HG02981 (cell line): ENCODE measurements around the gene FGF18.
"Not testable (repeated sequence)": the region's sequence is repeated elsewhere in the genome, so short reads cannot be mapped to it uniquely, and the experiment has no call there.

Experiments used
- ATAC-seq: cut with Tn5 transposase; IDR thresholded peaks from one replicate; pipeline ENCODE4 v1.9.1; 2021; ENCODE audit warnings: mild to moderate bottlenecking, moderate library complexity; ENCODE audit not compliant: unreplicated experiment

FGF18 gene

DNA sequence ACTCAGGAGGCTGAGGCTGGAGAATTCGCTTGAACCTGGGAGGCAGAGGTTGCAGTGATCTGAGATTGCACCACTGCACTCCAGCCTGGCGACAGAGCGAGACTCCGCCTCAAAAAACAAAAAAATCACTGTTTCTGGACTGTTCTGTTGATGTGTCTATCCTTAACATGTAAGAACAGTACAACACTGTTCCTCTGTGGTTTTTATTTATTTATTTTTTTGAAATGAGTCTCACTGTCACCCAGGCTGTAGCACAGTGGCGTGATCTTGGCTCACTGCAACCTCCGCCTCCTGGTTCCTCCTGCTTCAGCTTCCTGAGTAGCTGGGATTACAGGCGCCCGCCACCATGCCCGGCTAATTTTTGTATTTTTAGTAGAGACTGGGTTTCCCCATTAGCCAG is 20.8 kb upstream of the FGF18 start:
- ATAC-seq = not testable (repeated sequence)

DNA sequence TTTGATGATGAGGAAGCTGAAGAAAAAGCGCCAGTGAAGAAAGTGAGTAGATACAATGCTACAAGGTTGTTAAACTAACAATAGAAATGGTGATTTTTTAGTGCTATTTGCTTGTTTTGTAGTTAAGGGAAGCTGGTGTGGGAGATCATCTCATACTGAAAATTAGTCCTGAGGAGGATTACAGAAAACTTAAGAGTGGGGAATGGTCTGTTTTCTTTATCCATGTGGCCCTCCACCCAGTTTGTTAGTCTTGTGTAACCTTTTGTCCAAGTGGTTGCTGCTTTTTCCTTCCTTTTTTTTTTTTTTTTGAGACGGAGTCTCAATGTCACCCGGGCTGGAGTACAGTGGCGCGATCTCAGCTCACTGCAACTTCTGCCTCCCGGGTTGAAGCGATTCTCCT is 19.3 kb upstream of the FGF18 start:
- no peak for ATAC-seq

DNA sequence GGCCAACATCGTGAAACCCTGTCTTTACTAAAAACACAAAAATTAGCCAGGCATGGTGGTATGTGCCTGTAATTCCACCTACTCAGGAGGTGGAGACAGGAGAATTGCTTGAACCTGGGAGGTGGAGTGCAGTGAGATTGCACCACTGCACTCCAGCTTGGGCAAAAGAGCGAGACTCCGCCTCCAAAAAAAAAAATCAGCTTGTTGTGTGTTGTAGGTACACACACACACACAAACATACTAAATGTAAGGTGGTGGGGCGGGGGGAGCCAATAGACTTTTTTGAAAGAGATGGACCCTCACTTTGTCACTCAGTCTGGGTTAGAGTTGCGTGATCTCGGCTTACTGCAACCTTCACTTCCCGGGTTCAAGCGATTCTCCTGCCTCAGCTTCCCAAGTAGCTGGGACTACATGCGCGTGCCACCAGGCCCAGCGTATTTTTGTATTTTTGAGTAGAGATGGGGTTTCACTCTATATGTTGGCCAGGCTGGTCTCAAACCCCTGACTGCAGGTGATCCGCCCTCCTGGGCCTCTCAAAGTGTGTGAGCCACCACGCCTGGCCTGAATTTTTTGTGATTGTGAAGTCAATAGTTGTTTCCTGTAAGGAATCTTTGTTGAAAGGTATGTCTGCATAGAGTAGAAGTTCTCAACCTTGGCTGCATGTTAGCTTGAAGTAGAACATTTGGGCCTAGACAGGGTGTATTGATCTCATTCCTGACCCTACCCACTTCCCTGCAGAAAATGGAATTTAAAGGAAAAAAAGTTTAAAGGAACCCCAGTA is 18.1 kb upstream of the FGF18 start:
- ATAC-seq = no peak

DNA sequence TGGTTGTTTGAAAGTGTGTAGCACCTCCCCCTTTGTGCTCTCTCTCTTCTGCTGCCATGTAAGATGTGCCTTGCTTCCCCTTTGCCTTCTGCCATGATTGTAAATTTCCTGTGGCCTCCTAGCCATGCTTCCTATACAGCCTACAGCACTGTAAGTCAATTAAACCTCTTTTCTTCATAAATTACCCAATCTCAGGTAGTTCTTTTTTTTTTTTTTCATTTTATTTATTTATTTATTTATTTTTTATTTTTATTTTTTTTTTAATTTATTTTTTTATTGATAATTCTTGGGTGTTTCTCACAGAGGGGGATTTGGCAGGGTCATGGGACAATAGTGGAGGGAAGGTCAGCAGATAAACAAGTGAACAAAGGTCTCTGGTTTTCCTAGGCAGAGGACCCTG is 16.7 kb upstream of the FGF18 start:
- ATAC-seq = not testable (repeated sequence)

DNA sequence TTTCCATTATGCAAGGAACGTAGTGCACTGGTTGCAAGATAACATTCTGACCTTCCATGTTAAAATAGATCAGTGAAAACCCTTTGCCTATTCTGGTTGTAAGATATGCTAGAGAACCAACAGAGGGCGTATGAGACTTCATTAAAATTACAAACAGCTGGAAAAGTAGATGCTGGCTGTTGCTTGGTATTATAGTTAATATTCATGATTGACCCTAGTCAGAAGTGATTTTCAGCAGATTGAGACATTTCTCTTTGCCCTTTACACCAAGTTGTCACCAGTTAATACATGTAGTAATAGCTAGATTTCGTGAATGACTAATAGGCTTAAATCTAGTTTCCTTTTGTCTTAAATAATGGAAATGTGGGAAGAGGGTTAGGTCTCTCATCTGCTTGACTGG is 13.8 kb upstream of the FGF18 start:
- ATAC-seq = no peak

DNA sequence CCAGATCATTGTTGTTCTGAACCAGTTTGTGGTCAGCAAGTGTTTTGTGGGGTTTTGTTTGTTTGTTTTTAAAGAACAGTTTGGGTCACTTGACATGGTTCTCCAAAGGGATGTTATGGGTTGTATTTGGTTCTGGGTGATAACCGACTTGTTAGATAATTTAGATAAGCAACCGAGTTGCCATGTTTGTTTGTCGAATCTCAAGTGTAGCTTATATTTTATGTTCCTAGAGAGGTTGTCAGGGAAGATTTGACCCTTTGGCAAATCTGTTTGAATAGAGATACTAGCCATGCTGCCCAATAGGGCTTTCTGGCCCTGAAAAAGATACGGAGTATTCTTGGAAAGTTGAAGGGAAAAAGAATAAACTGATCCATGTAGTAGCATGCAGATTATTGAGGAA is 12.2 kb upstream of the FGF18 start:
- no peak for ATAC-seq

DNA sequence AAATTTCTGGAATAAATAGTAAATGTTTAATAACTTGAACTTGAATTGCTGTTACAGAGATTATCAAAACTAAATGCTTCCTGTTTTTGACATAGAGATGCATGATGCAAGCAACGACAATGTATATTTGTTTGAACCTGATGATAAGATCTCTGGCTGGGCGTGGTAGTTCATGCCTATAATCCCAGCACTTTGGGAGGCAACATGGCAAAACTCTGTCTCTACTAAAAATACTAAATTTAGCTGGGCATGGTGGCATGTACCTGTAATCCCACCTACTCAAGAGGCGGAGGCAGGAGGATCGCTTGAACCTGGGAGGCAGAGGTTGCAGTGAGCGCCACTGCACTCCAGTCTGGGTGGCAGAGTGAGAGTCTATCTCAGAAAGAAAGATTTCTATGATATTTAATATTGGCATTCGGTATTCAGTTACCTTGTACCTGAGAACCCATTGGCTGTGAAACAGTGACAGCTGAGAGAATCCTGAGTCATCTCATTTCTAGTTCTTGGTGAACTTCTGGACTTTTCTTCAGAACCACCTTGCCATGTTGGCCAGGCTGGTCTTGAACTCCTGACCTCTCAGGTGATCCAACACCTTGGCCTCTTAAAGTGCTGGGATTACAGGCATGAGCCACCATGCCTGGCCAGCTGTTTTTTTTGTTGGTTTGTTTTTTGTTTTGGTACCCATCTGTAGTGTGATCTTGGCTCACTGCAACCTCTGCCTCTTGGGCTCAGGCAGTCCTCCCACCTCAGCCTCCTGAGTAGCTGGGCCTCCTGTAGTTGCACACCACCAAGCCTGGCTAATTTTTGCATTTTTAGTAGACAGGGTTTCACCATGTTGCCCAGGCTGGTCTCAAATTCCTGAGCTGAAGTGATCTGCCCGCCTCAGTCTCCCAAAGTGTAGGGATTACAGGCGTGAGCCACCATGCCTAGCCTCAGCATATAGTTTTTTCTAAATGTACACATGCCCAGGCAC is 10.0 kb upstream of the FGF18 start:
- ATAC-seq = no peak

DNA sequence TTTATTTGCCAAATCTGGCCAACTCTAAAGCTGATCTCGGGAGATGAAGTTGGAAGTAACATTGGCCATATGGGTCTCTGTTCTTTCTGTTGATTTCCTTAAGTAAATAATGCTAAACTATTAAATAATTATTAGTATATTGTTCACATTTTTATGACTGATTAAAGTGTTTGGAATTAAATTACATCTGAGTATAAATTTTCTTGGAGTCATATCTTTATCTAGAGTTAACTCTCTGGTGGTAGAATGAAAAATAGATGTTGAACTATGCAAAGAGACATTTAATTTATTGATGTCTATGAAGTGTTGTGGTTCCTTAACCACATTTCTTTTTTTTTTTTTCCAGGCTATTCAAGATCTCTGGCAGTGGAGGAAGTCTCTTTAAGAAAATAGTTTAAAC is 9.3 kb upstream of the FGF18 start:
- no peak for ATAC-seq

DNA sequence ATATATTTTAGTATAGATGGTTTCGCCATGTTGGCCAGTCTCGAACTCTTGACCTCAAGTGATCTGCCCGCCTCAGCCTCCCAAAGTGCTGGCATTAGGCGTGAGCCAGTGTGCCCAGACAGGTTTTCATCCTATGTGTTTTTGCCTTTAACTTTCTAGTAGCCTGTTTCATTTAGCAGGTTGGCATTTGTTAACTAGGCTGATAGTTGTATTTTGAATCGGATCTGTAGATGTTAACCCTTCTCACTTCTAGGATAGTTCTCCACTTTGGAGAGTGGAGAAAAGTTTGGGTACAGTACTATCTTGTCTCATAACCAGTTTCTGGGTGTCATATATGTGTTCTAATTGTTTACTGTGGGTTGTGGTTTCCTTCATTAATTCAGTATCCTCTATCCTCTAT is 7.3 kb upstream of the FGF18 start:
- ATAC-seq = no peak

DNA sequence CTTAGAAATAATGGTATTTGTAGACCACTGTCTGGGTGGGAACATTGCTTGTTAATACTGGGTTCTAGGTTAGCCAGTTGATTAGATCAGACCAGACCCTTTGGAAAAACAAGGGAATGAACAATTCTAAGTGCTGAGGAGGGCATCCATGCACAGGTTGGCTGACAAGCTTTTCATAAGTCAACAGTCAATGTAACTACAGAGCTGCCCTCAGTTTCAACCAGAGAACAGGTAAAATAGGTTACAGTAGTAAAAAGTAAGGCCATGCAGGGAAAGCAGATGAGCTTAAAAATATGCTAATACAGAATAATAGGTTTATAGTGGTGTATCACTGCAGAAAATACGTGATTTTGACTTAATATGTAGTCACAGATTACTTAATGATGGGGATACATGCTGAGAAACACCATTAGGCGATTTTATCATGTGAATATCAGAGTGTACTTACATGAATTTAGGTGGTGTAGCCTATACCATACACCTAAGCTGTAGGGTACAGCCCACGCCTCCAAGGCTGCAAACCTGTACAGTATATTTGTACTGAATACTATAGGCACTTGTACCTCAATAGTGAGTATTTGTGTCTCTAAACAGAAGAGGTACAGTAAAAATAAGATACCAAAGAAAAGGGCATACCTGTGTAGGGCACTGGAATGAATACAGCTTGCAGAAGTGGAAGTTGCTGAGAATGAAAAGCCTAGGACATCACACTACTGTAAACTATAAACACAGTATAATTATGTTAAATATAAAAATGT is 6.1 kb upstream of the FGF18 start:
- ATAC-seq = no peak

DNA sequence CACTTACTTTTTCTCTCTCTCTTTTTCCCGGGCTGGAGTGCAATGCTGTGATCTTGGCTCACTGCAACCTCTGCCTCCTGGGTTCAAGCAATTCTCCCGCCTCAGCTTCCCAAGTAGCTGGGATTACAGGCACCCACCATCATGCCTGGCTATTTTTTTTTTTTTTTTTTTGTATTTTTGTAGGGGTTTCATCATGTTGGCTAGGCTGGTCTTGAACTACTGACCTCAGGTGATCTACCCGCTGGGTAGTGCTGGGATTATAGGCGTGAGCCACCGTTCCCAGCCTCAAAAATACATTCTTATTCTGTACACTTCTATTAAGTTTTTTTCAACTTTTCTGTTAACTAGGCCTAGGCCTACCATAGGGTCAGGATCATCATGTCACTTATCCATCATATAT is 5.5 kb upstream of the FGF18 start:
- not testable (repeated sequence) for ATAC-seq

DNA sequence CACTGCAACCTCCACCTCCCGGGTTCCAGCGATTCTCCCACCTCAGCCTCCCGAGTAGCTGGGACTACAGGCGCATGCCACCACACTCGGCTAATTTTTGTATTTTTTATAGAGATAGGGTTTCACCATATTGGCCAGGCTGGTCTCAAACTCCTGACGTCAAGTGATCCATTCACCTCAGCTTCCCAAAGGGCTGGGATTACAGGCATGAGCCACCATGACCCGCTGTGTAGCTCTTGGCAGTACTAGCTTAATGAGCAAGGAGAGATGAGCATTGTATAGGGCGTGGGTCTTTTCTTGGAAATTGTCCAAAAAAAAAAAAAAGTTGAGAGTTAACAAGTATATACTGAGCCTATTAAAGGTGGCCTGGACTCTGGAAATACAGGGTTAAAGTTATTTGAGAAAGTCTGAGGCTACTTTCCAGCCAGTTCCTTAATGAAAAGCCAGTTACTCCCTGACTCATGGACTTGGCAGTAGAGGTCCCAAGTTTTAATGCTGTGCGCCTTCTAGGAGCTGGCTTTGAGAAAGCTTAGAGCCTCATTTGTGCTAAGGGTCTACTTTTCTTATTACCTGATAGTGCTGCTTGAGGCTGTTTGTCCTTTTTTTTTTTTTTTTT is 4.2 kb upstream of the FGF18 start:
- ATAC-seq = no peak

DNA sequence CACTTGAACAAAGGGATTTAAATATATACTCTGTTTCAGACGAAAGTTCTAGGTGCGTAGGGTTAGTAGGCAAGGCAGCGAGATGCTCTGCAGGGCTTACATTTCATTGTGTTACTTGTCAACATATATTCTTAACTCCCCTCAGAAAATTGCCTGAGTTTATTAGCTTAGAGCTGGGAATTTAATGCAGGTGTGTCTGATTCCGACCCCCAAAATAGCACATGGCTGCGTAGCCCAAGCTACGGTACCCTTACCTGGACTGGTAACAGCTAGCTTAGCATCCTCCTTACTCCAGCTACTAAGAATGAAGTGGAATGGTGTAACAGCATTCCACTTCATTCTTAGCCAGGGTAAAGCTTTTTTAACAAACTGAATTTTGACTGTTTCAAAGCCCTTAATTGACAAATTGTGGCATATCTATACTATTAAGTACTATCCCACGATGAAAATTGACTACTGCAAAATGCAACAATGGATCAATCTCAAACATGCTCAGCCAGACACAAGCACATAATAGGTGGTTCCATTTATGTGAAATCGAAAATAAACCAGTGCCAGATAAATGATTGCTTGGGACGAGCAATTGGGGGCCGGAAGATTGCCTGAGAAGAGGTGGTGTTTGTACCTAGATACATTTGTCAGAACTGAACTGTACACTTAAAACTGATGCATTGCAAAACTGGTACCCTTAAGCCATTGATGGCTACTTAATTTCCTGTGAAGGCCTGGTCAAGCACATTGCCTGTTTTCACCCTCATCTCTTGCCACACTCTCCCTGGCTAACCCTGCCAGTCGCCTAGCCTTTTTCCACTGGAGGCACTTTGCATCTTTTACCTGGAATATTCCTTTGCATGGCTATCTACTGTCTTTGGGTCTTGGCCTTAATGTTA is 3.0 kb upstream of the FGF18 start:
- ATAC-seq = no peak

DNA sequence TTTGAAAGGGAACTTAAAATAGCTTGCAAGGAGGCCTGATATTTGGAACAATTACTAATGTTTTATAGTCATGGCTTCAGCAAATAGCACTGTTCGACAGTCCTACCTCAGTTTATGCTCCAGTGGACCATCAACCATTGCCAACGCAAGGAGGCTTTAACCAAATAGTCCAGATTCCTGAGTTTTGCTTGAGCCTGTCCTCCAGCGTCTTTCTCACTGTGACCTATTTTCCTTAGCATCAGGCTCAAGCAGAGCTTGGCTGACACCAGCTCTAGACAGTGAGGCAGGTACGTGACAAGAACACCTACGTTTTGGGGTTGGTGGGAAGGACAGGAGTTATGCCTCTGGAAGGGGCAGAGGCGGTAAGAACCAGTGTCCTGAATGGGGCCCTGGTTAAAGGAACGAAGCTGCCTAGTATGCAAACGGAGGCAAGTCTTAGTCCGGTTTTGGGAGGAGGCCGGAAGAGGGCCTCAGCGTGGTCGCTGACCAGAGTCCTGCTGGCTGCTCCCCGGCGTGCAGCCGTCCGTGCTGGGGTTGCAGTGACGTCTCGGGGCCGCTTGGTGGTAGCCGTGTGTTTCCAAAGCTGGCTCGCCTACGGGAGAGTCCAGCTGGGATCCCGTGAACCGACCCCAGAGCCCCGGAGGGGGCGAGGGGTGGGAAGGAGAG is 998 bp upstream of the FGF18 start:
- peak; percentile 63 for ATAC-seq

DNA sequence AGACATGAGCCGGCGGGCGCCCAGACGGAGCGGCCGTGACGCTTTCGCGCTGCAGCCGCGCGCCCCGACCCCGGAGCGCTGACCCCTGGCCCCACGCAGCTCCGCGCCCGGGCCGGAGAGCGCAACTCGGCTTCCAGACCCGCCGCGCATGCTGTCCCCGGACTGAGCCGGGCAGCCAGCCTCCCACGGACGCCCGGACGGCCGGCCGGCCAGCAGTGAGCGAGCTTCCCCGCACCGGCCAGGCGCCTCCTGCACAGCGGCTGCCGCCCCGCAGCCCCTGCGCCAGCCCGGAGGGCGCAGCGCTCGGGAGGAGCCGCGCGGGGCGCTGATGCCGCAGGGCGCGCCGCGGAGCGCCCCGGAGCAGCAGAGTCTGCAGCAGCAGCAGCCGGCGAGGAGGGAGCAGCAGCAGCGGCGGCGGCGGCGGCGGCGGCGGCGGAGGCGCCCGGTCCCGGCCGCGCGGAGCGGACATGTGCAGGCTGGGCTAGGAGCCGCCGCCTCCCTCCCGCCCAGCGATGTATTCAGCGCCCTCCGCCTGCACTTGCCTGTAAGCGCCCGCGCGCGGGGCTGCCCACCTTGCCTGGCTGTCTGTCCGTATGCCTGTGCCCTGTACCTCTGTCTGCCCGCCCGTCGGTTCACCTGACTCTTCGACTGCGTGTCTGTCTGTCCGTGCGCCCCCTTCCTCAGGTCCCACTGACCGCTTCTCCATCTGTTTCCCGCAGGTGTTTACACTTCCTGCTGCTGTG is 412 bp downstream of the FGF18 start:
- ATAC-seq = peak; percentile 27

DNA sequence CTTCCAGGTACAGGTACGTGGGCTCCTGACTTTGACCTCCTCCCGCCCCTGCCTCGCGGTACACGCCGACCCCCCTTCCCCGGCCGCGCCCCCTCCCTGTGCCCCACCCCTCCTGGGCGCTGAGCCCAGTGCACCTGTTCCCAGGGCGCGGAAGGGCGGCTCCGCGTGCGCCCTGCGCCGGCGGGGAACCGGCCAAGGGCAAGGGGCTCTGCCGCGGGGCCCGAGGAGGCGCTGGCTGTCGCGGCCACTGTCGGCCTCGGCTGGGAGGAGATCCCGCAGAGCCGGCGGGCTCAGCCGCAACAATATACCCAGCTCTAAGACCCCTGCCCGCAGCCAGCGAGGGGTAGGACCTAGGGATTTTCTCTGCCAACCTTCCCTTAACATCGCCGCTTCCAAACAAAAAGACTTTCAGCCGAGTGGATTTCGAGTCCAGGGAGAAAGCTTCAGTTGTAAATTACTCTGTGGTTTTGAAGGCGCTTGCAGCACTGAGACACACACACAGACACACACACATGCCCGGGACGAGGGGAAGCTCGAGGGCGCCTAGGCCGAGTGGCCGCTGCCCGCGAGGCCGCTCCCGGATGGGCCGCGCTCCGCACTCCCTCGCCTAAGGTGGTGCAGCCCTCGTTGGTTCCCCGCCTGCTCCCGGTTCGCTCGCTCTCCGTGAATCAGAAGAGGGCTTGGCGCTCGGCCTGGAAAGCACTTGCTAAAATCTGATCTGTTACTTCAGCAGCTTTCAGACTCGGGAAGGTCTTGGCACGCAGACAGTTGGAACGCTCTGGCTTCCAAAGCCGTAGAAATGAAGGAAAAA is 1.2 kb downstream of the FGF18 start:
- ATAC-seq = no peak

DNA sequence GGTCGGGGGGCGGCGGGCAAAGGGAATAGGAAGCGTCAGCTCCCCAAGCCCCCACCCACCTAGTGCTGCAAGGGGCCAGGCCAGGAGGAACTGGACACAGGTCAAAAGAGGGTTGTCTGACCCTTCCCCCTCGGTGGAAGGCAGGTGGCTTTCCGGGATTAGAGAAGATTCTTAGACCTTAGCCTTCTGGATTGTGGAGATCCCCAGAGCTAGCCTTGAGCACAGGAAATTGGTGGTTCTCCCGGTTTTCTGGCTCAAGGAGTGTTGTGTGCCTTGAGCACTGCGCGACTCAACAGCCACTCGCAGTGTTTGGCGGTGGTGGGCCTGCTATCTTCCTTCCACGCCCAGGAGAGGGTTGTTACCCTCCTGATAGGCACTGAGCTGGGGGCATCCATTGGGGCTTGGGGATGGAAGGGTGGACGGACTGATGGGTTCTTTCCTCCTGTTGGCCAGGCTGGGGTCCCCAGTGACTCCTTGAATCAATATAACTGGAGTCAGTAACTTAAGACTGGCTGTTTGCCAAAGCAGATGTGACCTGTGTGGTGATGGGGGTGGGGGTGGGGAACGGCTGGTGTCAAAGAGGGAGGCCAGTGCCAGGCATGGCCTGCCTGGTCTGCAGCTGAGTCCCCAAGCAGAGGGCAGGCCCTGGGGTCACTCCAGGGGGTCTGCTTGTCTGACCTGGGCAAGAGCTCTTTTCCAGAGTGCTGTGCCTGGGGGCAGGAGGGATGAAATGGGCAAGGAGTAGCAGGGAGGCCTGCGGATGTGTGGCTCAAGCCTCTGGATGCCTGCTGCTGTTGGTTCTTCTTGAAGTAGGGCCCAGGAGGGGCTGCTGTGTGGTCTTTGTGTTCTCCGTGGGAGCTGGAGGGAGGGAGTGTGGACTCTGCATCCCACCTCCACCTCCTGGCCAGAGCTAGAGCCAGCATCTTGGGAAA is 2.1 kb downstream of the FGF18 start:
- ATAC-seq = no peak
